Neural cell (in vitro differentiated cells): Measurements from ENCODE around the gene MLLT10. TPM values are rescaled to one million over a fixed set of nuclear protein-coding genes. Genes with fewer than 3 reads are reported as not detected.

ENCODE experiments used
- H2AFZ ChIP-seq: fragments of 200-600, 300-800 bp; sonication (generic), shearing (Covaris generic); 2 replicates; pipeline ENCODE4 v1.6.0; 2014; ENCODE audit warnings: low read depth, mild to moderate bottlenecking, antibody characterized with exemption, low read length, moderate library complexity
- H3F3A ChIP-seq: fragments of 200-600 bp; shearing (Covaris generic); 2 replicates; pipeline ENCODE4 v1.6.1; 2016; ENCODE audit warnings: mild to moderate bottlenecking, moderate library complexity, mixed read lengths, antibody characterized with exemption, low read length; ENCODE audit not compliant: insufficient read depth, poor library complexity, severe bottlenecking
- H3K27ac ChIP-seq: fragments of 200-600, 300-800 bp; sonication (generic), shearing (Covaris generic); 2 replicates; pipeline ENCODE4 v1.5.1; 2014; ENCODE audit warnings: mild to moderate bottlenecking, low read length, moderate library complexity
- H3K27me3 ChIP-seq: fragments of 300-800, 200-600 bp; sonication (generic), shearing (Covaris generic); 2 replicates; pipeline ENCODE4 v1.6.0; 2014; ENCODE audit warnings: mild to moderate bottlenecking, low read depth, low read length, moderate library complexity; ENCODE audit not compliant: insufficient read depth
- H3K36me3 ChIP-seq: fragments of 300-800, 200-600 bp; sonication (generic), shearing (Covaris generic); 2 replicates; pipeline ENCODE4 v1.5.1; 2014; ENCODE audit warnings: mild to moderate bottlenecking, antibody characterized with exemption, low read length, moderate library complexity; ENCODE audit not compliant: insufficient read depth
- H3K4me2 ChIP-seq: fragments of 300-800, 200-600 bp; sonication (generic), shearing (Covaris generic); 2 replicates; pipeline ENCODE4 v1.6.0; 2014; ENCODE audit warnings: mild to moderate bottlenecking, low read length
- H3K4me3 ChIP-seq: fragments of 300-800, 200-600 bp; sonication (generic), shearing (Covaris generic); 2 replicates; pipeline ENCODE4 v1.5.1; 2014; ENCODE audit warnings: mild to moderate bottlenecking, low read length, moderate library complexity
- H3K79me2 ChIP-seq: fragments of 200-600 bp; shearing (Covaris generic); replicated peaks from 2 replicates; pipeline ENCODE4 v1.6.0; 2014; ENCODE audit warnings: mild to moderate bottlenecking, low read length, moderate library complexity; ENCODE audit not compliant: insufficient read depth
- H3K9ac ChIP-seq: fragments of 300-800, 200-600 bp; sonication (generic), shearing (Covaris generic); 2 replicates; pipeline ENCODE4 v1.6.1; 2016; ENCODE audit warnings: mild to moderate bottlenecking, low read length, mixed read lengths
- H3K9me2 ChIP-seq: fragments of 200-600 bp; shearing (Covaris generic); 2 replicates; pipeline ENCODE4 v1.6.1; 2016; ENCODE audit warnings: mild to moderate bottlenecking, low read length, mixed read lengths; ENCODE audit not compliant: insufficient read depth
- H3K9me3 ChIP-seq: fragments of 200-600, 300-800 bp; sonication (generic), shearing (Covaris generic); 2 replicates; pipeline ENCODE4 v1.6.1; 2016; ENCODE audit warnings: mild to moderate bottlenecking, mixed run types, low read length, moderate library complexity, mixed read lengths
- H4K20me1 ChIP-seq: fragments of 200-600 bp; shearing (Covaris generic); 2 replicates; pipeline ENCODE4 v1.6.1; 2016; ENCODE audit warnings: mild to moderate bottlenecking, mixed run types; ENCODE audit not compliant: insufficient read depth
- RAD21 ChIP-seq: fragments of 450-650 bp; conservative IDR thresholded peaks from 2 replicates; pipeline ENCODE4 v1.6.1; 2014; ENCODE audit warnings: antibody characterized with exemption, mild to moderate bottlenecking, moderate library complexity
- SMC3 ChIP-seq: fragments of 450-650 bp; conservative IDR thresholded peaks from 2 replicates; pipeline ENCODE4 v1.6.1; 2014; ENCODE audit warnings: antibody characterized with exemption, mild to moderate bottlenecking, moderate library complexity; ENCODE audit not compliant: poor library complexity
- TAF1 ChIP-seq: IDR thresholded peaks from 2 replicates; pipeline ENCODE4 v1.6.1; 2012; ENCODE audit warnings: low read depth
- polyA plus RNA-seq: library from polyadenylated mRNA; depleted of rRNA; stranded (reverse); fragments of >200 nt; gene quantifications from 2 replicates; pipeline ENCODE4 v1.2.3, GENCODE V29; 2014
- TF ChIP-seq, protein P1 (sequence below): fragments of 450-650 bp; IDR thresholded peaks from 2 replicates; pipeline ENCODE4 v1.5.1; 2014; ENCODE audit warnings: antibody characterized with exemption, mild to moderate bottlenecking, moderate library complexity; ENCODE audit not compliant: poor library complexity, severe bottlenecking
- TF ChIP-seq, protein P2 (sequence below): IDR thresholded peaks from 2 replicates; pipeline ENCODE4 v1.6.1; 2012; ENCODE audit warnings: borderline replicate concordance

MLLT10 gene
- polyA plus RNA-seq, 1 donor from 2014 or later, result 31.0 TPM

DNA sequence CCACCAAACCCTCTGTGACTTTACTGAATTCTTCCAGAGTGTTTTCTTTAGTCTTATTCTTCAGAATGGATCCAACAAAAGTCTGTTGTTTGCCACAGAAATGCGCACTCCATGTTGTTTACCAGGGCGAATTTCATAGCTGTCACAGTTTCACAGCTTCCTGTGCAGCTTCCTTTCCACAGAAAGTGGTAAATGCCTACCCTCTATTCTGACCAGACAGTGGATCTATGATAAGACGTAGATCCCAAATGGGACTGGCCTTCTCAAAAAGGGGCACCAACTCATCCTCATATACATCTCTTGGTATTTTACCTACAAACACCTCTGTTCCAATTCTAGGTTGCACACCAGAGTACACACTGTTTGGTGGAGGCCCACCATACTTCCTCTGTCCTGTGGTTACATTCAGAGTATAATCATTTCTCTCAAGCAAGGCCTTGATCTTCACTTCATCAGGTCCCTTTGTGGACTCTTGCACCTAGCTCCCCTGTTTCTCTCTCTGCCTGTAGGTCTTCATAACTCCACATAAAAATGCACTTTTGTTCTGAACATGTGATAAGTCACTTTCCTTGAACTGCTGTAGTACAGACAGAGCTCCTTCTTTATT lies 91.7 kb downstream of the MLLT10 start:
- no peak overlapping the region for H2AFZ ChIP-seq
- no peak overlapping the region for H3K4me3 ChIP-seq
- no peaks in the 10 kb centered on the region for H3K36me3 ChIP-seq
- no peak overlapping the region for H3K4me2 ChIP-seq
- H3K27ac ChIP-seq, result no peak overlapping the region
- H3K9me2 ChIP-seq, result no peaks in the 10 kb centered on the region
- no peak overlapping the region for H3K9ac ChIP-seq
- TF ChIP-seq, protein P1, sequence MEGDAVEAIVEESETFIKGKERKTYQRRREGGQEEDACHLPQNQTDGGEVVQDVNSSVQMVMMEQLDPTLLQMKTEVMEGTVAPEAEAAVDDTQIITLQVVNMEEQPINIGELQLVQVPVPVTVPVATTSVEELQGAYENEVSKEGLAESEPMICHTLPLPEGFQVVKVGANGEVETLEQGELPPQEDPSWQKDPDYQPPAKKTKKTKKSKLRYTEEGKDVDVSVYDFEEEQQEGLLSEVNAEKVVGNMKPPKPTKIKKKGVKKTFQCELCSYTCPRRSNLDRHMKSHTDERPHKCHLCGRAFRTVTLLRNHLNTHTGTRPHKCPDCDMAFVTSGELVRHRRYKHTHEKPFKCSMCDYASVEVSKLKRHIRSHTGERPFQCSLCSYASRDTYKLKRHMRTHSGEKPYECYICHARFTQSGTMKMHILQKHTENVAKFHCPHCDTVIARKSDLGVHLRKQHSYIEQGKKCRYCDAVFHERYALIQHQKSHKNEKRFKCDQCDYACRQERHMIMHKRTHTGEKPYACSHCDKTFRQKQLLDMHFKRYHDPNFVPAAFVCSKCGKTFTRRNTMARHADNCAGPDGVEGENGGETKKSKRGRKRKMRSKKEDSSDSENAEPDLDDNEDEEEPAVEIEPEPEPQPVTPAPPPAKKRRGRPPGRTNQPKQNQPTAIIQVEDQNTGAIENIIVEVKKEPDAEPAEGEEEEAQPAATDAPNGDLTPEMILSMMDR, result no peak
- TF ChIP-seq TAF1 (no peak), SMC3 (no peak), RAD21 (no peak)
- TF ChIP-seq, protein P2, sequence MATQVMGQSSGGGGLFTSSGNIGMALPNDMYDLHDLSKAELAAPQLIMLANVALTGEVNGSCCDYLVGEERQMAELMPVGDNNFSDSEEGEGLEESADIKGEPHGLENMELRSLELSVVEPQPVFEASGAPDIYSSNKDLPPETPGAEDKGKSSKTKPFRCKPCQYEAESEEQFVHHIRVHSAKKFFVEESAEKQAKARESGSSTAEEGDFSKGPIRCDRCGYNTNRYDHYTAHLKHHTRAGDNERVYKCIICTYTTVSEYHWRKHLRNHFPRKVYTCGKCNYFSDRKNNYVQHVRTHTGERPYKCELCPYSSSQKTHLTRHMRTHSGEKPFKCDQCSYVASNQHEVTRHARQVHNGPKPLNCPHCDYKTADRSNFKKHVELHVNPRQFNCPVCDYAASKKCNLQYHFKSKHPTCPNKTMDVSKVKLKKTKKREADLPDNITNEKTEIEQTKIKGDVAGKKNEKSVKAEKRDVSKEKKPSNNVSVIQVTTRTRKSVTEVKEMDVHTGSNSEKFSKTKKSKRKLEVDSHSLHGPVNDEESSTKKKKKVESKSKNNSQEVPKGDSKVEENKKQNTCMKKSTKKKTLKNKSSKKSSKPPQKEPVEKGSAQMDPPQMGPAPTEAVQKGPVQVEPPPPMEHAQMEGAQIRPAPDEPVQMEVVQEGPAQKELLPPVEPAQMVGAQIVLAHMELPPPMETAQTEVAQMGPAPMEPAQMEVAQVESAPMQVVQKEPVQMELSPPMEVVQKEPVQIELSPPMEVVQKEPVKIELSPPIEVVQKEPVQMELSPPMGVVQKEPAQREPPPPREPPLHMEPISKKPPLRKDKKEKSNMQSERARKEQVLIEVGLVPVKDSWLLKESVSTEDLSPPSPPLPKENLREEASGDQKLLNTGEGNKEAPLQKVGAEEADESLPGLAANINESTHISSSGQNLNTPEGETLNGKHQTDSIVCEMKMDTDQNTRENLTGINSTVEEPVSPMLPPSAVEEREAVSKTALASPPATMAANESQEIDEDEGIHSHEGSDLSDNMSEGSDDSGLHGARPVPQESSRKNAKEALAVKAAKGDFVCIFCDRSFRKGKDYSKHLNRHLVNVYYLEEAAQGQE, result no peak
- peaks cover 4% of the 10 kb centered on the region for H3K79me2 ChIP-seq
- no peaks in the 10 kb centered on the region for H3K9me3 ChIP-seq
- no peaks in the 10 kb centered on the region for H3F3A ChIP-seq
- H3K27me3 ChIP-seq, result no peaks in the 10 kb centered on the region
- H4K20me1 ChIP-seq, result no peaks in the 10 kb centered on the region

DNA sequence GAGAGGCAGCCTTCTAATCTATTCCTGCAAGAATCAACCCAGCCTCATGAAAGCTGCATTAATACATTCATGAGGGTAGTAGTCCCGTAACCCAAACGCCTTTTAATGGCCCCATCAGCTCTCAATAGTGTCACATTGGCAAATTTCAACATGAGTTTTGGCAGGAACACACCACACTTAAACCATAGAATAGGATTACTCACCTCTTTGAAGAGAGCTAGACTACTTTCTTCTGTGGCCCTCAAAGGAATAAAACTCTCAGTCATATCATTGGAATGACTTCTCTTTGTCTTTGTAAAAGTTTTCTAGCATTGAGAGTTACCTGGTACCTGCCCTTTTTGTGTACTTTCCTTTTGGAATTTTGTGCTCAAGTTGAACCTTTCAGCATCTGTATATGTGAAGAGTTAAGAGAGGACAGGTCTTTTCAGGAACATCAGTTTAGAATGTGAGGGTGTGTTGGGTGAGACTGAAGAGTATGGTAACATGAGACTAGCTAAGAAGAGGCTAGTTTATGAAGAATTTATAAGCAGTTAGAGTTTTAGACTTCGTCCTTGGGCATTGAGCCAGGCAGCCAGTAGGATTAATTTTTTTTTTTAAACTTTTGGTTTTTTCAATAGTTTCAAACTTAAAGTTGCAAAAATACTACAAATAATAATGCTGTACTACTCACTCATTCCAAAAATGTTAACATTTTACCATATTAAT lies 92.6 kb downstream of the MLLT10 start:
- Histone ChIP-seq H3K4me2 (no peak overlapping the region), H3K27me3 (no peaks in the 10 kb centered on the region), H3K4me3 (no peak overlapping the region), H2AFZ (no peak overlapping the region), H4K20me1 (no peaks in the 10 kb centered on the region), H3K9ac (no peak overlapping the region), H3K79me2 (peaks cover 4% of the 10 kb centered on the region), H3K27ac (no peak overlapping the region), H3K9me3 (no peaks in the 10 kb centered on the region), H3K9me2 (no peaks in the 10 kb centered on the region), H3F3A (no peaks in the 10 kb centered on the region), H3K36me3 (no peaks in the 10 kb centered on the region)
- TF ChIP-seq, protein P1, result no peak
- no peak for TF ChIP-seq SMC3
